BJ (cell line): ENCODE results near the gene PPHLN1. TPM values are rescaled to one million over a fixed set of nuclear protein-coding genes. Genes with fewer than 3 reads are reported as not detected.

Experiments used
- CTCF ChIA-PET: fragments of 350-600 bp; formaldehyde crosslinking; extraction: SDS; loops from one replicate; lab custom pipeline; 2021; ENCODE audit warnings: antibody characterized with exemption, inconsistent platforms; lab: Yijun Ruan, JAX
- POLR2A ChIA-PET: fragments of 300-600 bp; sonication (Branson Sonifier 250); formaldehyde crosslinking; extraction: SDS; loops from one replicate; lab custom pipeline; 2021; ENCODE audit warnings: antibody characterized with exemption; lab: Charles Lee
- DNase-seq: peaks from one replicate; pipeline ENCODE4 v3.0.0-alpha.2; 2011; ENCODE audit warnings: low read depth
- H3K27me3 ChIP-seq: 2 replicates; pipeline ENCODE4 v1.6.0; 2011; ENCODE audit warnings: low read length; ENCODE audit not compliant: control insufficient read depth, insufficient read depth
- H3K36me3 ChIP-seq: 2 replicates; pipeline ENCODE4 v1.5.1; 2011; ENCODE audit warnings: low read length; ENCODE audit not compliant: control insufficient read depth, insufficient read depth
- H3K4me3 ChIP-seq: 2 replicates; pipeline ENCODE4 v1.5.1; 2011; ENCODE audit warnings: low read depth, mild to moderate bottlenecking, control low read depth, low read length
- CTCF ChIP-seq: IDR thresholded peaks from 2 replicates; pipeline ENCODE4 v1.5.1; 2011; ENCODE audit warnings: low read depth, mild to moderate bottlenecking, control low read depth, inconsistent platforms, low read length, moderate library complexity; ENCODE audit not compliant: insufficient read depth
- polyA plus RNA-seq: library from polyadenylated mRNA; depleted of rRNA; stranded (reverse); fragments of >200 nt; gene quantifications from 2 replicates; pipeline ENCODE4 v1.2.3, GENCODE V29; 2011

The PPHLN1 gene
- polyA plus RNA-seq, 1 experiment = 29.1 TPM

- TF ChIP-seq CTCF = no peak
- Histone ChIP-seq H3K27me3 (no peaks in the 10 kb centered on the region), H3K36me3 (0 out of 2 replicates have a peak, but pooled peaks cover 2% of the 10 kb centered on the region), H3K4me3 (no peak overlapping the region)
- no peak for DNase-seq
- CTCF ChIA-PET = interaction anchor here (0.7 kb wide), 1 partner anchor 11 kb away, joined by 3 read pairs; the partner anchor contains the start of genes PPHLN1 and ZCRB1
- POLR2A ChIA-PET = no interaction called here
Observed at GRCh38 chr12:42315108-42315507, 10.9 kb upstream of the PPHLN1 start.

GRCh38 chr12:42320796-42321195 lies 5.2 kb upstream of the PPHLN1 start:
- Histone ChIP-seq H3K4me3 (no peak overlapping the region), H3K27me3 (no peaks in the 10 kb centered on the region), H3K36me3 (no peaks in the 10 kb centered on the region)
- ChIA-PET CTCF (no interaction called here), POLR2A (no interaction called here)
- no peak for TF ChIP-seq CTCF
- no peak for DNase-seq

GRCh38 chr12:42322567-42322966 lies 3.4 kb upstream of the PPHLN1 start:
- DNase-seq = no peak
- Histone ChIP-seq H3K27me3 (no peaks in the 10 kb centered on the region), H3K4me3 (no peak overlapping the region), H3K36me3 (no peaks in the 10 kb centered on the region)
- CTCF ChIA-PET = interaction anchor here (0.6 to 0.8 kb wide), 2 partner anchors 138 to 193 kb away, joined by 3 read pairs; no protein-coding TSS in a partner anchor
- no peak for TF ChIP-seq CTCF
- POLR2A ChIA-PET = no interaction called here

GRCh38 chr12:42323856-42324255 lies 2.1 kb upstream of the PPHLN1 start:
- H3K27me3 ChIP-seq = no peaks in the 10 kb centered on the region
- ChIA-PET CTCF (no interaction called here), POLR2A (no interaction called here)
- DNase-seq = no peak
- H3K4me3 ChIP-seq = no peak overlapping the region
- no peak for TF ChIP-seq CTCF
- H3K36me3 ChIP-seq = no peaks in the 10 kb centered on the region

- H3K27me3 ChIP-seq = no peaks in the 10 kb centered on the region
- TF ChIP-seq CTCF = no peak
- ChIA-PET CTCF (interaction anchor here (1.3 kb wide), 1 partner anchor 10 kb away, joined by 3 read pairs; no protein-coding TSS in a partner anchor), POLR2A (no interaction called here)
- no peak for DNase-seq
- peak overlapping the region; percentile 75 for H3K4me3 ChIP-seq
- no peaks in the 10 kb centered on the region for H3K36me3 ChIP-seq
Observed at GRCh38 chr12:42325326-42325652, 678 bp upstream of the PPHLN1 start.
